ENCODE results near the gene PLB1.

GRCh38 chr2:28528206-28528605 lies 32.3 kb downstream of the PLB1 start:
- TF ChIP-seq CTCF (conservative IDR thresholded peaks at IDR 0.05; ENCODE audit: low read length), result no peak
- TF ChIP-seq EZH2phosphoT487 (IDR thresholded peaks at IDR 0.05; ENCODE audit: borderline replicate concordance), result no peak
